ENCODE measurements around the gene COL23A1.
"Not testable (repeated sequence)": the region's sequence is repeated elsewhere in the genome, so short reads cannot be mapped to it uniquely, and the experiment has no call there.

COL23A1 gene

DNA sequence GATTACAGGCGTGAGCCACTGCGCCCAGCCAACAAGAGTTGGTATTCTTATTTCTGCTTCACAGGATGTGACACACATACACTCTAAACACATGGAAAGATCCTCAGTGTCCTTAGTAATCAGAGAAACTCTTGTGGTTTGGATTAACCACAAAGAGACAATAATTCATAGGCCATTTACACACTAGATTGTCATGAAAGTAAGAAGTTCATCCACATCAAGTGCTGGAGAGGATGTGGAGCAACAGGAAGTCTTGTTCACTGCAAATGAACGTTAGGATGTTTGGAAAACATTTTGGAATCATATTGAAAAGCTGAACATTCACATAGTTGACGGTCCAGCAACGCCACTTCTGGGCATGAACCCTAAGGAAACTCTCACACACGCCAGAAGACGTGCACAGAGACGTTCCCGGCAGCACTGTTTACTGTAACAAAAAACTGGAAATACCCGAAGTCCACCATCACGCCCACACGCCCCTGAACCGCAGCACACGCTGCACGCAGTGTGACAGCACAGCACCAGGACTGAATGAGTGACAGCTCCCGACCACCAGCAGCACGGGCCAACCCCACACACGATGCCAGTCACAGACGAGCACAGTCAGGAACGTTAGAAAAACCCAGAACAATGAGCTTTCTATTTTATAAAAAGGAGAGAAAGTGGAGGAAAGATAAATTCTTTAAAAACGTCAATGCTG, 87.6 kb downstream of the COL23A1 start:
- DNase-seq: no peak

DNA sequence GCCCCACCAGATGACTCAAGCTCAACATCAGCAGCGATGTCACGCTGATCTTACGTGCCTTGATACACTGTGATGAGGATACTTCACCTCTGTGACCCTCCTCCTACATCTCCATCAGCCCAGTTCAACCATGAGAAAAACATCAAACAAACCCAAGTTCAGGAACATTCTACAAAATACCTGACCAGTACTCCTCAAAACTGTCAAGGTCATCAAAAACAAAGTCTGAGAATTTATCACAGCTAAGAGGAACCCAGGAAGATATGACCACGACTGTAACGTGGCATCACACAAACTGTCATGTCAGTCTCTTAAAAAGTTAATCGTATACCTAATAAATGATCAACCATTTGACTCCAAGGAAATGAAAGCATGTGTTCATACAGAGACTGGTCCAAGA, 90.8 kb downstream of the COL23A1 start:
- DNase-seq: no peak

DNA sequence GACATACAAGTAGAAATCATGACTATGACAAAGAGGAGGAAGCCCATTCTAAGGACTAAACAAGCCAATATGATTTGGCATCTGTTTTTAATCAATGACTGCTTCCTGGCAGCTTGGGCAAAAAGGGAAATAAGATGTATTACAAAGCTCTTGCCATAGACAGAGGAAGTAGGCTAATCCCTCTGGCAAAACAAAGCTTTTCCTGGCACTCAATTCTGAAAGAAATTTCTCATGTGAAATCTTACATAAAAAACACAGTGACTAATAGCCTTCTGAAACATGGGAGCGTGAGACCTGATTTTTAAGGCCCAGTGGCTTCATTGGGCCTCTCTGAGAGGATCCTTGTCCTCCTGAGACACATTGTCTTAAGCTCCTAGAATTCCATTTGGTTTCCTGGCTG, 93.6 kb downstream of the COL23A1 start:
- no peak for DNase-seq

DNA sequence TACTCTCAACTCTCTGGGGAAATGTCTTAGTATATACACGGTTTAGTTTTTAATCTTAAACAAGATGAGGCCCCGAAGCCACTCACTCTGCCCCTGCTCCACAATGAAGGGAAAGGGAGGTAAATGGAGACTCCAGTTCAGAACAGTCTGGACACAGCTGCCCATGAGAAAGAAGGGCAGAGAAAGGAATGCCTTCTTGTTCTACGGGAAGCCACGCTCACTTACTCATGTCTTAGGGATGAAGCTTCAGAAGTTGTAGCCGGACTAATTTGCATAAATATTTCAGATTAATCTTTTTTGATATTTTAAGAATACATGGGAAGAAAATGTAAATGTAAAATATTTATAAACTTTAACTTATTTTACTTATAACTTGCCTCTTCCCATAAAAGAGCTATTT, 94.0 kb downstream of the COL23A1 start:
- no peak for DNase-seq

DNA sequence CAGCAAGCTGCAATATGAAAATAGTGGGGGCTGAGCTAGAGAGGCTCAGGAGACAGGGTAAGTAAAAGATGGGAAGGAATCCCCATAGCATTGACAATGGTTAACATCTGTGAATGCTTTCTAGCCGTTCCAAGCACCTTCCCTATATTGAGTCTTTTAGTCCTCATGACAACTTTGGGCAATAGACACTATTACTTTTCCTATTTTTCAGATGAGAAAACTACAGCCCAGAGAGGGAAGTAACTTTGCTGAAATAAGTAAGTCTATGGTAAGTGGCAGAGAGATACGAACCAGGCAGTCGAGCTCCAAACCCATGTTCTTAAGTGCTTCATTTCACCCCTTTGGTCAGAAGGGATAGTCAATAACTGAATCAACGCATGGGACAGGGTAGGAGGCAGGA, 94.5 kb downstream of the COL23A1 start:
- no peak for DNase-seq

DNA sequence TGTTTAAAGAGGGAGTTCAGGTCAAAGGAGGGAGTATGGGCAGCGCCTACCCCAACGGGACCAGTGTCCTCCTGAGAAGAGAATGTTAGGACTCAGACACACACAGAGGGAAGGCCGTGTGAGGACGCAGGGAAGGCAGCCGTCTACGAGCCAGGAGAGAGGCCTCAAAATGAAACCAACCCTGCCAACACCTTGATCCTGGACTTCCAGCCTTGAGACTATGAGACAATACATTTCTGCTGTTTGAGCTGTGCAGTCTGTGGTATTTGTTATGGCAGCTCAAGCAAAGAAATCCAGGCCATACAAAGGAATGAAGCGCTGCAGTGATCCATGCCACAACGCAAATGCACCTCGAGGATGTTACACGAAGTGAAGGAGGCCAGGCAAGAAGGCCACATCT, 97.9 kb downstream of the COL23A1 start:
- no peak for DNase-seq

DNA sequence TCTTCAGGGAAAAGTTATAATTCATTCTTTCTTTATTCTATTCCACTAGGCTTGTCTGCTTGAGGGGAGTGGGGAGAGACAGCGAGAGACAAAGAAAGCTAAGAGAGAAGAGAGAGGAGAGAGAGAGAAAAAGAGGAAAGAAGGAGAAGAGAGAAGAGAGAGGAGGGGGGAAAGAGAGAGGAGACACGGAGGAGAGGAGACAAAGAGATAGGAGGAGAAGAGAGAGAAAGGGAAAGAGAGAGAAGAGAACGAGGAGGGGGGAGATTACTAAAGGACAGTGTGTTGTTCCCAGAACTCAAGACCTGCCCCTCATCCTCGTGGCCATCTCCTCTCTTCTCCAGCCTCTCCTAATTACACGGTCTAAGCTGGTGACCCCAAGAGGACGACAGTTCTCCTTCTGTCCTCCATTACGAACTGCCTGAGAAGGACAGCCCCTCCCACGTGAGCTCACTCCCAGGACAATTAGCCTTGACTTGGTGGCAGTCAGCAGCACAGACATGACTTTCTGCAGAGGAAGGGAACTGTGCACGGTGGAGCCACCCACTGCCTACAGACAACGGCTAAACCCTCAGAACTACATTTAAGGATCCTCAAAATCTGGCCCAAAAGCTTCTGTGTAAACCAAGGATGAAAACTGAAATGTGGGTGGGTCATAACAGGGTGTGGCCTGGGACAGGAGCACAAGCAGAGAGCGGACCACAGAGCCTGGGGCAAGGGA, 99.1 kb downstream of the COL23A1 start:
- no peak for DNase-seq

DNA sequence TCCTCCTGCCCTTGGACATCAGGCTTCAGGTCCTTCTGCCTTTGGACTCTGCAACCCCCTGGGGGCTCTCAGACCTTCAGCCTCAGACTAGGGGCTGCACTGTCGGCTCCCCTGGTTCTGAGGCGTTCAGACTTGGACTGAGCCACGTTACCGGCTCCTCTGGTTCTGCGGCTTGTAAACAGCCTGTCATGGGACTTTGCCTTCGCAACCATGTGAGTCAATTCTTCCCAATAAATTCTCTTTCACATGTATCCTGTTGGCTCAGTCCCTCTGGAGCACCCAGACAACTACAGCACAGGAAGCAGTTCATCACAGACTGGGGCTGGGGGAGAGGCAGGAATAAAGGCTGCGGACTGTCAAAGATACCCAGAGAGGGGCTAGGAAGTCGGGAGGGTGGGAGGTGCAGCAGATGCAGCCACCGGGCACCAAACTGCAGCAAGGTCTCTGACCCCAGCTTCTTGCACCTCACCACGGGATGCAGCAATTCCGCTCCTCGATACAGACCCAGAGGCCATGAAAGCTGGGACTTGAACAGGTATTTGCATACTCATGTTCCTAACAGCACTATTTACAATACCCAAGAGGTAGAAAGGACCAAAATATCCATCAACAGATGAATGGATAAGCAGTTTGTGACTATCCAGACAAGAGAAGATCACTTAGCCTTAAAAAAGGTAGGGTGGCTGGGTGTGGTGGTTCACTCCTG, 100.8 kb downstream of the COL23A1 start:
- DNase-seq: no peak

DNA sequence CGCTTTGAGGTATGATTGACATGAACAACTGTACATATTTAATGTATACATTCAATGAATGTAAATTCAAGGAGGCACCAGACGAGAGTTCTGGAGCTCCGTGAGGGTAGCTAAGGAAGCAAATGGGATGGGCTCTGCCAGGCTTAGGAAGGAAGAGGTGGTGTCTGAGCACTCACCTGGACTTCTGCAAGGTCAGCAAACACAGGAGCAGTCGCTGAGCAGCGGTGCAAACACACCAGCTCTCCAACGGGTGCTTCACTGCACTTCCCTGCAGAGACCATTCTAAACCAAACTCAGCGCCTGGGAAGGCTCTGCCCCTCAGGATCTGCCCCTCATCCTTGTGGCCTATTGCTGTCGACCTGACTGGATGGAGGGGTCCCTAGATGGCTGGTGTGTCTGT, 101.5 kb downstream of the COL23A1 start:
- no peak for DNase-seq

DNA sequence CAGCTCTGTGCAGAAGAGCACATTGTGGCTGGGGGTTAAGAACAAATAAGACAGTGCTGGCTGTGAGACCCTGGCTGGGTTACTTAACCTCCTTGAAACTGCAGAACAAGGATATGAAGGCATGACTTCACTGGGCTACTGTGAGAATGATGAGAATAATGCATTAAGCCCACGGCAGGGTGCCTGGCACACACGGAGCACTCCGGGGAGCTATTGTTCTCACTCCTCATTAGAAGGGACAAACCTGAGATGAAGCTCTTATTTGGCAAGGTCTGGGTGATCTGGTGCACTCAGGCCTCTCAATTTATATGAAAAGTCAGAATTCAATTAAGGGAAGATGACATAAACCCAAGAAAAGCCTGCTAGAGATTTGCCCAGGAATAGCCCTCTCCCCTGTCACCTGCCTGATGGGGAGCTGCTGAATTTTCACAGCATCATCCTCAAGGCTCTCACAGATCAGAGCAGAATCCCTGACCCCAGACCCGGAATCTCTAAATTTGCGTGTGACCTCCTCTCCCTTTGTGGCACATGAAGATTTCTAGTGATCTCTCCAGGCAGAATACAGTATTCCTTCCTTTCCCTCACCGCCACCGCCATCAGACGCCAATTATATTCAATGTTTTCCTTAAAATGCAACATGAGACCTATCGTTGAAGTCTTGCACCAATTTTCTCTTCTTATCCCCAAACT, 102.1 kb downstream of the COL23A1 start:
- DNase-seq: no peak

DNA sequence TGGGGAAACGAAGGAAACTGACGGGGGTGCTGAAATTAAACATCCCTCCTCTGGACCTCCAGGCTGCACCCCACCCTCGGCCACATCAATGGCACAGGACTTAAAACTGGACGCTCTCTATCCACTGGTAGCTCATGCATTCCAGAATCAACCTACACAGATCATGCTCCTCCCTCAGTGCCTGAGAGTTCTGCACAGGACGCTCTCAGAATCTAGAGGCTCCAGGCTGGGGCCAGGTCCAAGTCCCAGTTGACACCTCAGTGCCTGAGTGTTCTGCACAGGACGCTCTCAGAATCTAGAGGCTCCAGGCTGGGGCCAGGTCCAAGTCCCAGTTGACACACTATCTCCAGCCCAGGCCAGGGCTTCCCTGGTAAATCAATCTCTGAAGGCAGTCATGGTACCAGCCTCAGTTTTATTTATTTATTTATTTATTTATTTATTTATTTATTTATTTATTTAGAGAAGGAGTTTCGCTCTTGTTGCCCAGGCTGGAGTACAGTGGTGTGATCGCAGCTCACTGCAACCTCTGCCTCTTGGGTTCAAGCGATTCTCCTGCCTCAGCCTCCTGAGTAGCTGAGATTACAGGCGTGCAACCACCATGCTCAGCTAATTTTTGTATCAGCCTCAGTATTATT, 103.2 kb downstream of the COL23A1 start:
- not testable (repeated sequence) for DNase-seq

DNA sequence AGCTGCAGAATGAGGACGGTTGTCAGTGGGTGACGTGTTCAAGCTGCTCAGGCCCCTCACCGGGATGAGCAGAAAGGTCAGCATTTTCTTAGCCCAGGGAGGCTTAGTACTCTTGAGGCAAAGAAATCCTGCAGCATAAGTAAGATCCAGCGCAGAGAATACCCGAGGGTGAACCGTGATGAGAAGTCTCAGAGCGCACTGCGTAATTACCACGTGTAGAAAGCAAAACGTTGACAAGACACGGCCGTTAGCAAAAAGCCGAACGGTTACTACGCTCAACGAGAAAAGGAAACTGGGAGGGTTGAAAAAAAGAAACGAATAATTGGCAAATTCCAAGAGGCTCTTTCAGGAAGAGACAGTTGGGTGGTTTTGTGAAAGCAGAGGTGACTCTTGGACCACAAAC, 104.0 kb downstream of the COL23A1 start:
- DNase-seq: no peak

DNA sequence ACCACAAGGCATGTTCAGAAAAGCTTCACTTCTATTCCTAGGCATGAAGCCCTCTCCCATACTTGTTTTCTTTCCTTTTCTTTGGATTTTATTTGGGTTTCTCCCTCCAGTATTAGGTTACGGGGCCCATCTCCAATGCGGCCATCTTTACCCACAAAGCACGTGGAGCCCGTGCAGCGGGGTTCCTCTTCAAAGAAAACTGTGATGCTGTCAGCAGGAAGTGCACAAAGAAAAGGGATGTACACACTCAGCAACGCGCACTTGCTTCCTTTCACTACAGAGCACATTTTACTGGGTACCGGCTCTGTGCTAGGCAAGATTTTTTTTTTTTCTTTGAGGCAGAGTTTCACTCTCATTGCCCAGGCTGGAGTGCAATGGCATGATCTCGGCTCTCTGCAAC, 106.6 kb downstream of the COL23A1 start:
- no peak for DNase-seq

DNA sequence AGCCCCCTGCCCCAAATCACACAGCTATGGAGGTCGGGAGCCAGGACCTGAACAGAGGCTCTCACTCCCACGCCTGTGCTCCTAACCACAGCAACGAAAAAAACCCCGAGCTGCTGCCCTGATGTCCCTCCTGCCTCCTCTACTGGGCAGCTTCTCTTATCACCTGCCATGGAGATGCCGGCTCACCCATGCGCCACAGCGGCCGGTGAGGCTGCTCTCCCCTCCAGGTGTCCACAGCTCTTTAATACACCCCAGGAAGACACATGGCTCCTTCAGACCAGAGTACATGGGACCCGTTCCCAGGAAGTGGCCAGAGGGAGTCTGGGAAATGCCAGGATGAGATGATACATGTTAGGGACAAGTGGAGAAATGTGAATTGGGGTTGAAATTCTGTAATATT, 110.9 kb downstream of the COL23A1 start:
- no peak for DNase-seq

DNA sequence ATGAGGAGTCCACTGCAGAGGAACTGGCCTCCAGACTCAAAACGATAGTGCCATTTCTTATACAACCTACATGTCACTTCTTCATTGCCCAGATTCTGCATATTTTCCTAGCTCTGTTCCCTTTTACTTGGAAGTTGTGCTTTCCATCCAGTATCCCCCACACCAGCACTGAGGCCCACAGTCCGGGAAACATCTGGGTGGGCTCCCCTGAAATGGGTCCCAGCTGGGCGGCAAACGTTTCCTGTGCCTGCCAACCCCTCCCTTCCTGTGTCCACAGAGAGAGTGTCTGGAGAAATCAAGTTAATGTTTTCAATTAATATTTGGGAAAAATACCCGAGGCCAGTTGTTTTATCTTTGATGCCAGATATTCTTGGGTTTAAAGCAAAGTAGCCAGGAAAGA, 111.8 kb downstream of the COL23A1 start:
- DNase-seq: no peak

DNA sequence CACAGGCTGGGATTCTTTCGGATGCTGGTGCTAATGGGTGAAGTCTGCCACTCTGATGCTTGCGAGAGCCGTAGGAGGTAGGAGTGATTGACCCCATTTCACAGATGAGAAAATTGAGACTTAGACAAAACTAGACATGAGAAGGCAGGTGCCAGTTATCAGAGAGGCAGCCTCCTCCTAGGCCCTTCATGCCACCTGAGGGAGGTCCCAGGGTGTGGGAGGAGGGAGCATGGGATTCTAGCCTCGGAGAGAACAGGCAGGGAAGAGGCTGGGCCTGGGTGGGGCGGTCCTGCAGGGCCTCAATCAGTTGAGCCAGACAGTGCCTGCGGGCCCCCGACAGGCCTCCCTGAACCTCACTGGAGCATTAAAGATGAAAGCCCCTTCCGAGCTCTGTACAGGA, 112.4 kb downstream of the COL23A1 start:
- DNase-seq: no peak

DNA sequence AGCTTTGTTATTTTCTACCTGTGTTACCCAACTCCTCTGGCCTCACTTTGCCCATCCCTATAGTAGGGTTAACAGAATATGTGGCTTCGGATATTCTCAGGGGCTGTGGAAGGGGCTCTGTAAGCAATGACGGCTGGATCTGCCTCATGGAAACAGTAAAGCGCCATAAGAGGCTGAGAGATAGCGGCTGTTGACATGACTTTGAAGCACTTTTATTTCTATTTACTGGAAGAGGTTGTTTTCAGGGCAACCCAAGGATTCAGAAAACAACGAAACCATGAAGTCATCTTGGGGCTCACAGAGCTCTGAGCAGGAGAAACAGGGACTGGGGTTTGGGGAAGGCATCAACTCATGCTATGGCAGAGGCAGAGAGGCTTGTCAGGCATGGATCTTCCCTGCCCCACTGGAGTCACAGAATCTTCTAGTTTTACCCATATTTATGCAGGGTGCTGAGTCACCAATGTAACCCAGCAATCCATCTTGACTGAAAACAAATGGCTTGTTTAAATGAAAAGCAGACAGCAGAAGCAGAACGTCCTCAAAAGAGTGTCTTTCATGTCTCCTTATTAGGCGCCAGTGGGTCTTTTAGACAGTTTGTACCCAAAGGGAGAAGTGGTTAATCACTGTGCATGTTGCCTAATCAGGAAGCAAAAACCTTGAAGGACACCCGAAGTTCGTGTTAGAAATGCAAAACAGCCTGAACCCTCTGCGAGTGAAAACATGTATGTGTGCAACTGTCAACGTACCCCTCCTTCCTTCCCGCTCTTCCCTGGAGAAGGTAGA, 113.0 kb downstream of the COL23A1 start:
- DNase-seq: no peak

DNA sequence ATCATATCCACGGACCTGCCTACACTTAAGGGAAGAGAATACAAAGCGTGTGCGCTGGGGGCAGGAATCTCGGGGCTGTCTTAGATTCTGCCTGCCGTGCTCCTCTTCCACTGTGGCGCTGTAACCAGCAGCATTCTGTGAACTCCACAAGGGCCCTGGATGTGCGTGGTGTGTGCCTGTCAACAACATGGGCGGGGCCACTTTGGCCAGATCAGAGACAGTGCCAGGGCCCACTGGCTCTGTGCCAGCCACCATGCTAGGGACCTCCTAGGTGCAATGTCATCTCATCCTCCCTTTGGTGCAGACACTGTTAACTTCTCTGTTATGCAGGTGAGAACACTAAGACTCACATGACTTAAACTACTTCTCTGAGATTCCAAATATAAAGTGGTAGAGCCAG, 113.7 kb downstream of the COL23A1 start:
- no peak for DNase-seq

DNA sequence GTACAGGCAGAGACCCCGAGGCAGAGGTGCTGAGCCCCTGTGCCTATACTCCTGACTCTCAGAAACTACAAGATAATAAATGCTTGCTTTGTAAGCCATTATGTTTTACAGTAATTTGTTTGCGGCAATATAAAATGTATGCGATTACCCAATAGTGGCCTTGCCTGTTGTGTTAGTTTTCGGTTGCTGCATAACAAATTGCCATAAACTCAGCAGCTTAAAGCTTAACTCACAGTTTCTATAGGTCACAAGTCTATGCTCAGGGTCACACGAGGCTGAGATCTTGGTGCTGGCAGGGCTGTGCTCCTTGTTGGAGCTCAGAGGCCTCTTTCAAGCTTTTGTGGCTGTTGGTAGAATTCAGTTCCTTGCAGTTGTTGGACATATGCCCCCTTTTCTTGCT, 114.8 kb downstream of the COL23A1 start:
- DNase-seq: no peak

DNA sequence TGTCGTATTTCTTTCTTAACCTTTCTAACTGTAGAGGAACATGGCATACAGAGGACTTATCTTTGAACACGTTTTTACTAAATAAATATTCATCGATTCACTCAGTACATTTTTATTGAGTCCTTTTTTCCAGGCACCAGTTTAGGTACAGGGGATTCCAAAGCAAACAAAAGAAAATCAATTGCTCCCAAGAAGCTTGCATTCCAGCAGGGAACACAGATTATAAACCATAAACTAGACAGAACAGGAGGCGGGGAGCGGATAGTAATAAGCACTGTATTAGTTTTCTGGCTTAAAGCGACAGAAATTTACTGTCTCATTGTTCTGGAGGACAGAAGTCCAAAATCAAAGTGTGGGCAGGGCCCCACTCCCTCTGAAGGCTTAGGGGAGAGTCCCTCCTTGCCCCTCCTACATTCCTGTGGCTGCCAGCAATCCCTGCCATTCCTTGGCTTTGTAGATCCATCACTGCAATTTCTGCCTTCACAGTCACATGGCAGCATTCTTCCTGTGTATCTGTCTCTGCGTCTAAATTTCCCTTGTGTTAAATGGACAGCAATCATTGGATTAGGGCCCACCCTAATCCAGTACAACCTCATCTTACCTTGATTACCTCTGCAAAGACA, 115.5 kb downstream of the COL23A1 start:
- DNase-seq: no peak

DNA sequence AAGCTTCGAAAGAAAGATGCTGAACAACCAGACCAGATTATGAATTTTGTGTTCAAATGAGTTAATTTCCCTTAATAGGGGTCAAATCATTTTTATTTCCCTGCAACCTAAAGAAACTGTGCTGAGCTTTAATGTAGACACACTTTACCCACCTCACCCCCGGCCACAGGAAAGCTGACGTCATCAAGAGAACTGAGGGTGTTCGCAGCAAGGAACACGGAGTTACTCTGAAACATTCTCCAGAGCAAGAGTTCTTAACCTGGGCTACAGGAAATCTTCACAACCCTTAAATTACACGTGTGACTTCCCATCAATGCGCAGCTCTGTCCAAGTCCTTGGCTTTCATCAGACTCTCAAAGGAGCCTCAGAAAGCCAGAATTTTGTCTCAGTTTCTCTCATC, 116.3 kb downstream of the COL23A1 start:
- no peak for DNase-seq

DNA sequence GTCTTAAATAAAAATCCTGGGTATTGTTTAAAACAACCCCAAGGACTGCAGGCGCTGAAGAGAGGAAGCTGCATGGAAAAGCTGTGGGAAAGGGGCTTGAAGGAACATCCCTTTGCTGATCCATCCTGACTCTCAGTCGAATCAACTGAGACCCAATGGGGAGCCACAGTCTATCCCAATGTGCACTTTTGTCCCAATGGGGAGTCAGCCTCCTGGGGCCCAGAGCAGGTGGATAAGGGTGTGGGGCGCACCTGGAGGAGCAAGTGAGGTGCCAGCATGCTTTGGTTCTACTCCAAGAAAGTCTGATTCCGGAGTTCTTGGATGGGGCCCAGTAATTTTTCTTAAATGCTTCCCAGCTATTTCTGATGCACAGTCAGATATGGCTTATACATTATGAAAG, 118.1 kb downstream of the COL23A1 start:
- DNase-seq: no peak
